HepG2 (cell line): ENCODE data around the gene OR2B2. TPM values are rescaled to one million over a fixed set of nuclear protein-coding genes. Genes with fewer than 3 reads are reported as not detected.
A peak's percentile ranks its signal among the peaks of the same experiment; 100 is the strongest.

Experiments
- ELF3 ChIP-seq: IDR thresholded peaks from 2 replicates; pipeline ENCODE4 v1.6.1; 2016; ENCODE audit warnings: missing genetic modification reagents, missing compliant biosample characterization
- ETV6 ChIP-seq: sonication (generic); formaldehyde crosslinking; conservative IDR thresholded peaks from 2 replicates; pipeline ENCODE4 v1.4.0; 2020; ENCODE audit warnings: missing genetic modification reagents
- GABPB1 ChIP-seq: IDR thresholded peaks from 2 replicates; pipeline ENCODE4 v1.6.1; 2016; ENCODE audit warnings: mild to moderate bottlenecking, missing genetic modification reagents, moderate library complexity, missing compliant biosample characterization
- STAG1 ChIP-seq: sonication (generic); formaldehyde crosslinking; IDR thresholded peaks from 2 replicates; pipeline ENCODE4 v1.4.0; 2020; ENCODE audit warnings: missing genetic modification reagents
- YEATS4 ChIP-seq: sonication (generic); formaldehyde crosslinking; IDR thresholded peaks from 2 replicates; pipeline ENCODE4 v1.4.0; 2020; ENCODE audit warnings: missing genetic modification reagents, borderline replicate concordance
- ZNF205 ChIP-seq: IDR thresholded peaks from 2 replicates; pipeline ENCODE4 v1.6.1; 2018; ENCODE audit warnings: missing biosample characterization, missing genetic modification reagents
- ZSCAN31 ChIP-seq: sonication (generic); formaldehyde crosslinking; IDR thresholded peaks from 2 replicates; pipeline ENCODE4 v1.5.0; 2020; ENCODE audit warnings: low read depth, mild to moderate bottlenecking, missing genetic modification reagents
- polyA plus RNA-seq, 8 experiments: library from polyadenylated mRNA; depleted of rRNA in 3 of 8; stranded (reverse) in 7 of 8; unstranded in 1 of 8; fragments of >200 nt; fragmentation: Illumina TruSeq in 4 of 8; extraction: Trizol in 4 of 8; gene quantifications; 2 replicates each; pipeline versions ENCODE4 v1.2.1 to v1.2.3, GENCODE V29; 2011 to 2016; ENCODE audit warnings: low read depth in 4 of 8, missing spikeins in 1 of 8, mixed read lengths in 1 of 8; ENCODE audit not compliant: insufficient read depth in 1 of 8
- total RNA-seq, 5 experiments: library from RNA; depleted of rRNA; stranded (reverse); fragments of >200 nt; fragmentation: Illumina TruSeq; extraction: Trizol; gene quantifications; 2 replicates each; pipeline ENCODE4 v1.2.3, GENCODE V29; 2016; ENCODE audit warnings: low read depth in 1 of 5
- TF ChIP-seq, protein P1 (sequence below): sonication (generic); formaldehyde crosslinking; IDR thresholded peaks from 2 replicates; pipeline ENCODE4 v1.5.0; 2020; ENCODE audit warnings: missing genetic modification reagents
- TF ChIP-seq, protein P2 (sequence below): sonication (generic); formaldehyde crosslinking; IDR thresholded peaks from 2 replicates; pipeline ENCODE4 v1.9.0; 2021; ENCODE audit warnings: missing genetic modification reagents, borderline replicate concordance
- TF ChIP-seq, protein P3 (sequence below), 2 experiments: fragments of 450-650 bp in 1 of 2; sonication (generic) in 1 of 2; formaldehyde crosslinking in 1 of 2; IDR thresholded peaks; 2 replicates each; pipeline versions ENCODE4 v1.6.1 to v1.8.0; 2016 to 2022; ENCODE audit warnings: antibody characterized with exemption in 1 of 2, mild to moderate bottlenecking in 1 of 2, missing genetic modification reagents in 1 of 2
- TF ChIP-seq, protein P4 (sequence below): sonication (generic); formaldehyde crosslinking; IDR thresholded peaks from 2 replicates; pipeline ENCODE4 v1.4.0; 2020; ENCODE audit warnings: missing genetic modification reagents, low read depth, mild to moderate bottlenecking, borderline replicate concordance

OR2B2 gene
- total and polyA plus RNA-seq, 2 of the 13 experiments (the other 11 are each of a cell fraction or from before 2014, with no cell fraction given), result not detected

DNA sequence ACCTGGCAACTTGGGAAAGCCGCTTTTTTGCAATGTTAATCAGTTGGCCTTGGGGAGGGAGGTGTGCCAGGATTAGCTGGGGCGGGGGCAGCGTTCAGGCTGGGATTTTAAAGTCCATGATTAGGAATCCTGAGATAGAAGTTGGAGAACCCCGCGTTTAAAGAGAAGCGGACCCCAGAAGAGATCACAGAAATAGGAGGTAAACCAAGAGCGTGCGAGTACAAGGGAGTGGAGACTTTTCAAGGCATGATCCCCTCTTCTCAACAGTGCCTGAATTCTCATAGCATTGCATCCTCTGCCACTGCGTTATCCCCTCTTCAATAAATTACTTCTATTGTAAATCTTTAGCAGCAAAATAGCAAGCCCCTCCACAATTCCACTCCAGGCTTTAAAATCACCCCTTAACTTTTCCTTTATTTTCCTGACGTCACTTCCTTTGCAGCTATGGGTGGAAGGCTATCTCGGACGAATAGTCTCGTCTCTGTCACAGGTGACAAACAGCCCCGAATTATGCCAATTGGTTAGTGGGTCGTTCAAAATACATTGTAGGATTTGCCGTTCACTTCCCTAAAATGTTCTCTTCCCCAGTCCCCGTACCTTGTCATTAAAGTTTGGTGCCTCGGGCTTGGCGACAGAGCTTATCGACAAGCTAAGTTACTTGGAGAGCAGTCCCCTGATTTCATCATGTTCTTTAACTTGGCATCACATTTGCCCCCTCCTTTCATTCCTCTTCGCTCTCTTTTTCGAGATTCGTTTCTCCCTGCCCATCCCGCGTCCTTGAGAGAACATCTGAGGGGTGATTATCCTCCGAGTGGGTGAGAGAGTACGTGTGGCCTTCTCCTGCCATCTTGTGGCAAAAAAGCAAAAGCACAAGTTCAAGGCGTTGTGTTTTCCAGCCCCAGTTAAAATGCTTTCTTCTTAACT is 17.1 kb downstream of the OR2B2 start (continued):
- TF ChIP-seq ETV6 (0 out of 2 replicates have a peak, but pooled peaks have one; percentile 34), GABPB1 (peak; percentile 84), STAG1 (CRISPR knock-in tag) (peak; percentile 95), ZNF205 (no peak), ZSCAN31 (CRISPR knock-in tag) (peak; percentile 44; the same call in 1 of the 2 replicates), ELF3 (CRISPR knock-in tag) (0 out of 2 replicates have a peak, but pooled peaks have one; percentile 32), YEATS4 (CRISPR knock-in tag) (0 out of 2 replicates have a peak, but pooled peaks have one; percentile 35)
- TF ChIP-seq, protein P1, sequence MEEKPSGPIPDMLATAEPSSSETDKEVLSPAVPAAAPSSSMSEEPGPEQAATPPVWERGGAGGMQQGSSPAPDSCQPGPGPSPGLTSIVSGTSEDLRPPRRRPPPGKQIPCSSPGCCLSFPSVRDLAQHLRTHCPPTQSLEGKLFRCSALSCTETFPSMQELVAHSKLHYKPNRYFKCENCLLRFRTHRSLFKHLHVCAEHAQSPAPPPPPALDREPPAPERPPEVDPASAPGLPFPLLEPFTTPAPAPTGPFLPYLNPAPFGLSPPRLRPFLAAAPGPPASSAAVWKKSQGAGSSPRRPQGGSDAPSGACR (CRISPR knock-in tag), result no peak
- TF ChIP-seq, protein P2, sequence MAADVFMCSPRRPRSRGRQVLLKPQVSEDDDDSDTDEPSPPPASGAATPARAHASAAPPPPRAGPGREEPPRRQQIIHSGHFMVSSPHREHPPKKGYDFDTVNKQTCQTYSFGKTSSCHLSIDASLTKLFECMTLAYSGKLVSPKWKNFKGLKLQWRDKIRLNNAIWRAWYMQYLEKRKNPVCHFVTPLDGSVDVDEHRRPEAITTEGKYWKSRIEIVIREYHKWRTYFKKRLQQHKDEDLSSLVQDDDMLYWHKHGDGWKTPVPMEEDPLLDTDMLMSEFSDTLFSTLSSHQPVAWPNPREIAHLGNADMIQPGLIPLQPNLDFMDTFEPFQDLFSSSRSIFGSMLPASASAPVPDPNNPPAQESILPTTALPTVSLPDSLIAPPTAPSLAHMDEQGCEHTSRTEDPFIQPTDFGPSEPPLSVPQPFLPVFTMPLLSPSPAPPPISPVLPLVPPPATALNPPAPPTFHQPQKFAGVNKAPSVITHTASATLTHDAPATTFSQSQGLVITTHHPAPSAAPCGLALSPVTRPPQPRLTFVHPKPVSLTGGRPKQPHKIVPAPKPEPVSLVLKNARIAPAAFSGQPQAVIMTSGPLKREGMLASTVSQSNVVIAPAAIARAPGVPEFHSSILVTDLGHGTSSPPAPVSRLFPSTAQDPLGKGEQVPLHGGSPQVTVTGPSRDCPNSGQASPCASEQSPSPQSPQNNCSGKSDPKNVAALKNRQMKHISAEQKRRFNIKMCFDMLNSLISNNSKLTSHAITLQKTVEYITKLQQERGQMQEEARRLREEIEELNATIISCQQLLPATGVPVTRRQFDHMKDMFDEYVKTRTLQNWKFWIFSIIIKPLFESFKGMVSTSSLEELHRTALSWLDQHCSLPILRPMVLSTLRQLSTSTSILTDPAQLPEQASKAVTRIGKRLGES (CRISPR knock-in tag), result no peak
- TF ChIP-seq, protein P3, sequence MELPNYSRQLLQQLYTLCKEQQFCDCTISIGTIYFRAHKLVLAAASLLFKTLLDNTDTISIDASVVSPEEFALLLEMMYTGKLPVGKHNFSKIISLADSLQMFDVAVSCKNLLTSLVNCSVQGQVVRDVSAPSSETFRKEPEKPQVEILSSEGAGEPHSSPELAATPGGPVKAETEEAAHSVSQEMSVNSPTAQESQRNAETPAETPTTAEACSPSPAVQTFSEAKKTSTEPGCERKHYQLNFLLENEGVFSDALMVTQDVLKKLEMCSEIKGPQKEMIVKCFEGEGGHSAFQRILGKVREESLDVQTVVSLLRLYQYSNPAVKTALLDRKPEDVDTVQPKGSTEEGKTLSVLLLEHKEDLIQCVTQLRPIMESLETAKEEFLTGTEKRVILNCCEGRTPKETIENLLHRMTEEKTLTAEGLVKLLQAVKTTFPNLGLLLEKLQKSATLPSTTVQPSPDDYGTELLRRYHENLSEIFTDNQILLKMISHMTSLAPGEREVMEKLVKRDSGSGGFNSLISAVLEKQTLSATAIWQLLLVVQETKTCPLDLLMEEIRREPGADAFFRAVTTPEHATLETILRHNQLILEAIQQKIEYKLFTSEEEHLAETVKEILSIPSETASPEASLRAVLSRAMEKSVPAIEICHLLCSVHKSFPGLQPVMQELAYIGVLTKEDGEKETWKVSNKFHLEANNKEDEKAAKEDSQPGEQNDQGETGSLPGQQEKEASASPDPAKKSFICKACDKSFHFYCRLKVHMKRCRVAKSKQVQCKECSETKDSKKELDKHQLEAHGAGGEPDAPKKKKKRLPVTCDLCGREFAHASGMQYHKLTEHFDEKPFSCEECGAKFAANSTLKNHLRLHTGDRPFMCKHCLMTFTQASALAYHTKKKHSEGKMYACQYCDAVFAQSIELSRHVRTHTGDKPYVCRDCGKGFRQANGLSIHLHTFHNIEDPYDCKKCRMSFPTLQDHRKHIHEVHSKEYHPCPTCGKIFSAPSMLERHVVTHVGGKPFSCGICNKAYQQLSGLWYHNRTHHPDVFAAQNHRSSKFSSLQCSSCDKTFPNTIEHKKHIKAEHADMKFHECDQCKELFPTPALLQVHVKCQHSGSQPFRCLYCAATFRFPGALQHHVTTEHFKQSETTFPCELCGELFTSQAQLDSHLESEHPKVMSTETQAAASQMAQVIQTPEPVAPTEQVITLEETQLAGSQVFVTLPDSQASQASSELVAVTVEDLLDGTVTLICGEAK (IDR thresholded peaks at IDR 0.05), result no peak
- TF ChIP-seq, protein P3 (CRISPR knock-in tag; IDR thresholded peaks at IDR 0.05), result peak; percentile 33; the same call in 1 of the 2 replicates
- TF ChIP-seq, protein P4, sequence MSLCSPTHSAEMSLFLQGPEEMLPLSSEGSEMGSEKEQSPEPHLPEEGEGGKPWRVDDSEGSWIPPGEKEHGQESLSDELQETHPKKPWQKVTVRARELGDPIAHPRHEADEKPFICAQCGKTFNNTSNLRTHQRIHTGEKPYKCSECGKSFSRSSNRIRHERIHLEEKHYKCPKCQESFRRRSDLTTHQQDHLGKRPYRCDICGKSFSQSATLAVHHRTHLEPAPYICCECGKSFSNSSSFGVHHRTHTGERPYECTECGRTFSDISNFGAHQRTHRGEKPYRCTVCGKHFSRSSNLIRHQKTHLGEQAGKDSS (CRISPR knock-in tag), result peak; percentile 61
